A549 (cell line): ENCODE measurements around the gene SVOPL. TPM values are rescaled to one million over a fixed set of nuclear protein-coding genes. Genes with fewer than 3 reads are reported as not detected.

ENCODE experiments used
- ATAC-seq, 2 experiments: fragments of 200-7000 bp in 1 of 2; fragments of >200 bp in 1 of 2; cut with Nextera tagmentation in 1 of 2; cut with Tn5 transposase in 1 of 2; 3 replicates each; pipeline versions ENCODE4 v1.8.0 to v1.9.1; 2018 to 2020; ENCODE audit warnings: mild to moderate bottlenecking in 1 of 2, moderate library complexity in 1 of 2
- CTCF ChIA-PET: fragments of 300-600 bp; sonication (Branson Sonifier 250); formaldehyde crosslinking; extraction: SDS; loops from one replicate; lab custom pipeline; 2021; ENCODE audit warnings: antibody characterized with exemption, inconsistent platforms; lab: Yijun Ruan, JAX
- POLR2A ChIA-PET: fragments of 350-600 bp; formaldehyde crosslinking; extraction: SDS; loops from one replicate; lab custom pipeline; 2021; ENCODE audit warnings: antibody characterized with exemption, inconsistent platforms; lab: Yijun Ruan, JAX
- DNase-seq, 2 experiments: peaks; one replicate each; pipeline versions ENCODE4 v3.0.0 to v3.0.0-alpha.2; 2011 to 2016; ENCODE audit warnings: low read depth in 1 of 2, low spot score in 1 of 2
- FAIRE-seq: peaks from 2 replicates; lab custom pipeline; 2011; peaks lifted over from hg19 to GRCh38; lab: Jason Lieb, UNC
- H3K27ac ChIP-seq, 2 experiments: fragments of >200 bp; sonication (Bioruptor Twin); formaldehyde crosslinking; 3 replicates each; pipeline ENCODE4 v1.5.1; 2016 to 2017
- H3K4me1 ChIP-seq: fragments of >200 bp; sonication (Bioruptor Twin); formaldehyde crosslinking; 3 replicates; pipeline ENCODE4 v1.6.1; 2016
- H3K4me2 ChIP-seq: fragments of >200 bp; sonication (Bioruptor Twin); formaldehyde crosslinking; 3 replicates; pipeline ENCODE4 v1.6.1; 2016
- H3K4me3 ChIP-seq: fragments of >200 bp; sonication (Bioruptor Twin); formaldehyde crosslinking; 3 replicates; pipeline ENCODE4 v1.5.1; 2016
- H3K9me3 ChIP-seq: fragments of >200 bp; sonication (Bioruptor Twin); formaldehyde crosslinking; 3 replicates; pipeline ENCODE4 v1.6.1; 2016
- CBX2 ChIP-seq: fragments of 200-600 bp; sonication (generic); IDR thresholded peaks from 2 replicates; pipeline ENCODE4 v1.6.1; 2016; ENCODE audit warnings: low read depth, mild to moderate bottlenecking, borderline replicate concordance
- CBX8 ChIP-seq: fragments of 200-600 bp; sonication (generic); IDR thresholded peaks from 2 replicates; pipeline ENCODE4 v1.6.1; 2016
- CHD4 ChIP-seq: fragments of 200-600 bp; sonication (generic); IDR thresholded peaks from 2 replicates; pipeline ENCODE4 v1.6.1; 2016; ENCODE audit warnings: antibody characterized with exemption, mild to moderate bottlenecking, borderline replicate concordance
- FOSB ChIP-seq: fragments of 250-450 bp; sonication (Bioruptor Pico); IDR thresholded peaks from 2 replicates; pipeline ENCODE4 v1.5.0; 2020; ENCODE audit warnings: mild to moderate bottlenecking, moderate library complexity
- FOSL2 ChIP-seq, 2 experiments: fragments of 450-650 bp in 1 of 2; fragments of >200 bp in 1 of 2; sonication (Bioruptor Twin) in 1 of 2; formaldehyde crosslinking; IDR thresholded peaks; 2 replicates each; pipeline versions ENCODE4 v1.5.0 to v1.6.1; 2016 to 2020; ENCODE audit warnings: mild to moderate bottlenecking in 1 of 2, moderate library complexity in 1 of 2
- HEYL ChIP-seq: fragments of 250-450 bp; sonication (Bioruptor Pico); IDR thresholded peaks from 2 replicates; pipeline ENCODE4 v1.8.0; 2021; ENCODE audit warnings: mild to moderate bottlenecking, moderate library complexity
- HOXB13 ChIP-seq: fragments of 250-450 bp; sonication (Bioruptor Pico); IDR thresholded peaks from 2 replicates; pipeline ENCODE4 v1.5.0; 2020; ENCODE audit warnings: low read depth, mild to moderate bottlenecking, moderate library complexity
- JUNB ChIP-seq: fragments of >200 bp; sonication (Bioruptor Twin); formaldehyde crosslinking; IDR thresholded peaks from 2 replicates; pipeline ENCODE4 v1.6.1; 2016
- MAFK ChIP-seq: fragments of 450-650 bp; IDR thresholded peaks from 2 replicates; pipeline ENCODE4 v1.6.1; 2014; ENCODE audit not compliant: partially characterized antibody
- MAZ ChIP-seq: fragments of 150-350 bp; IDR thresholded peaks from 2 replicates; pipeline ENCODE4 v1.6.1; 2014; ENCODE audit warnings: antibody characterized with exemption, low read depth, low read length, borderline replicate concordance
- NFE2L2 ChIP-seq: fragments of 150-350 bp; conservative IDR thresholded peaks from 2 replicates; pipeline ENCODE4 v1.6.1; 2014; ENCODE audit warnings: low read length
- NPAS2 ChIP-seq: fragments of 250-450 bp; sonication (Bioruptor Pico); IDR thresholded peaks from 2 replicates; pipeline ENCODE4 v1.8.0; 2022; ENCODE audit warnings: mild to moderate bottlenecking, moderate library complexity, borderline replicate concordance
- NR3C1 ChIP-seq: fragments of >200 bp; sonication (Bioruptor Twin); formaldehyde crosslinking; IDR thresholded peaks from 3 replicates; pipeline ENCODE4 v1.6.1; 2017
- PHF8 ChIP-seq: fragments of 200-600 bp; sonication (generic); IDR thresholded peaks from 2 replicates; pipeline ENCODE4 v1.6.1; 2016; ENCODE audit warnings: low read depth, mild to moderate bottlenecking, antibody characterized with exemption, moderate library complexity, borderline replicate concordance
- POLR2AphosphoS2 ChIP-seq: conservative IDR thresholded peaks from 2 replicates; pipeline ENCODE4 v1.6.1; 2012; ENCODE audit warnings: low read length, improper control_type of control experiment, inconsistent platforms
- RARB ChIP-seq: fragments of 250-450 bp; sonication (Bioruptor Pico); IDR thresholded peaks from 2 replicates; pipeline ENCODE4 v1.8.0; 2021; ENCODE audit warnings: mild to moderate bottlenecking, moderate library complexity
- RCOR1 ChIP-seq: fragments of 150-350 bp; IDR thresholded peaks from 2 replicates; pipeline ENCODE4 v1.6.1; 2014; ENCODE audit warnings: antibody characterized with exemption, low read length, low read depth
- TFCP2L1 ChIP-seq: fragments of 250-450 bp; sonication (Bioruptor Pico); IDR thresholded peaks from 2 replicates; pipeline ENCODE4 v1.5.0; 2021; ENCODE audit warnings: mild to moderate bottlenecking
- ZFP36 ChIP-seq: fragments of 450-650 bp; IDR thresholded peaks from 2 replicates; pipeline ENCODE4 v1.6.1; 2014; ENCODE audit warnings: borderline replicate concordance; ENCODE audit not compliant: partially characterized antibody
- ZSCAN20 ChIP-seq: fragments of 250-450 bp; sonication (Bioruptor Pico); IDR thresholded peaks from 2 replicates; pipeline ENCODE4 v1.8.0; 2022; ENCODE audit warnings: mild to moderate bottlenecking, moderate library complexity
- WGBS: methylation state at CpG from one replicate; pipeline ENCODE4 v1.1.6; 2017; ENCODE audit errors: missing lambda C conversion rate; 5-methylcytosine and 5-hydroxymethylcytosine counted together
- polyA plus RNA-seq, 4 experiments: library from polyadenylated mRNA; depleted of rRNA in 3 of 4; stranded (reverse); fragments of >200 nt; fragmentation: RNase III in 1 of 4; extraction: RNeasy Plus Mini Kit Qiagen cat#74134 plus additional on column Dnase treatment in 1 of 4; gene quantifications; 2 replicates in 3 of 4; 3 replicates in 1 of 4; pipeline ENCODE4 v1.2.3, GENCODE V29; 2011 to 2017
- TF ChIP-seq, protein P1 (sequence below): fragments of 150-350 bp; IDR thresholded peaks from 2 replicates; pipeline ENCODE4 v1.6.1; 2014; ENCODE audit warnings: low read depth, mild to moderate bottlenecking, low read length
- TF ChIP-seq, protein P2 (sequence below): fragments of >200 bp; sonication (Bioruptor Twin); formaldehyde crosslinking; IDR thresholded peaks from 2 replicates; pipeline ENCODE4 v1.6.1; 2016
- TF ChIP-seq, protein P3 (sequence below): IDR thresholded peaks from 2 replicates; pipeline ENCODE4 v1.6.1; 2012; ENCODE audit warnings: low read depth, borderline replicate concordance
- TF ChIP-seq, protein P4 (sequence below): fragments of >200 bp; sonication (Bioruptor Twin); formaldehyde crosslinking; IDR thresholded peaks from 3 replicates; pipeline ENCODE4 v1.5.1; 2016

The SVOPL gene
- polyA plus RNA-seq, 2 of the 4 experiments (the other 2 are of a cell fraction), result 0.21 TPM; not detected in 1

DNA sequence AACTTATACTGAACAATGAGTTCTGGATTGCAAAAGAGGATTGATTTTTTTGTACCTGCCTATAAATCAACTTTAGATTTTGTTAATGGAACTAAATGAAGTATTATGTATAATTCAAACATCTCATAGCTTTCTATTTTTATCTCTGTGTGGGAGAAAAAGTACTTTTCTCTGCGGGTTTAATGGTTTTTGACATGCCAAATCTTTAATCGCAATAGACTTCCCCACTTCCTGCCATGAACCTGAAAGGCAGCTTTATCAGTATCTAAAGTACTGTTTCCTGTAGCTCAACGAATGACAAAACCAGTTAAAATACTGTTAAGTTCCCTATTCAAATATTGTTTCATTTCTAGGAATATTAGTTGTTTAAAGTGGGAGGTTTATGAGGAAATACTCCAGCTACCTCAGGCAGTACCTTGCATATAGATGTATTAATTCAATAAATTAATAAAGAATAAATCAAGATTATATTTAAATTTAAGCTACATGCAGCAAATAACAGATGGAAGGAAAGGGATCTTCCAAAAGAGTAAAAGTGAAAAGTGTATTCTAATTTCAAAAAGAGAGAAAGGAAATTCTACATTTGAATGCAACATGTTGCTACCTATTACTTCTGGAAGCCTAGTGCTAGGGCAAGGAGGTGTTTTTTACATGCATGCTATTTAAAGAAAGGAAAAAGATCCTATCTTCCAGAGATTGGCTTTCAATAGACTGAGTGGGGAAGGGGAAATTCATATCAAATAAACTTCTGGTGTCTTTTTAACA is 75.9 kb downstream of the SVOPL start:
- Histone ChIP-seq H3K9me3 (no peaks in the 10 kb centered on the region), H3K4me1 (no peaks in the 10 kb centered on the region), H3K4me2 (no peak overlapping the region), H3K4me3 (no peak overlapping the region), H3K27ac (no peak overlapping the region)
- no peak for FAIRE-seq
- DNase-seq, result no peak
- TF ChIP-seq MAZ (no peak), TFCP2L1 (no peak), PHF8 (no peak), CHD4 (no peak), MAFK (no peak), CBX8 (no peak), HOXB13 (CRISPR knock-in tag) (no peak), FOSL2 (IDR thresholded peaks at IDR 0.05) (no peak), FOSL2 (CRISPR knock-in tag; IDR thresholded peaks at IDR 0.05) (no peak), POLR2AphosphoS2 (no peak), NPAS2 (no peak), ZSCAN20 (no peak), CBX2 (no peak), FOSB (CRISPR knock-in tag) (no peak), RARB (no peak), ZFP36 (no peak), NR3C1 (no peak)
- TF ChIP-seq, protein P1, sequence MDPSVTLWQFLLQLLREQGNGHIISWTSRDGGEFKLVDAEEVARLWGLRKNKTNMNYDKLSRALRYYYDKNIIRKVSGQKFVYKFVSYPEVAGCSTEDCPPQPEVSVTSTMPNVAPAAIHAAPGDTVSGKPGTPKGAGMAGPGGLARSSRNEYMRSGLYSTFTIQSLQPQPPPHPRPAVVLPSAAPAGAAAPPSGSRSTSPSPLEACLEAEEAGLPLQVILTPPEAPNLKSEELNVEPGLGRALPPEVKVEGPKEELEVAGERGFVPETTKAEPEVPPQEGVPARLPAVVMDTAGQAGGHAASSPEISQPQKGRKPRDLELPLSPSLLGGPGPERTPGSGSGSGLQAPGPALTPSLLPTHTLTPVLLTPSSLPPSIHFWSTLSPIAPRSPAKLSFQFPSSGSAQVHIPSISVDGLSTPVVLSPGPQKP, result no peak
- TF ChIP-seq, protein P2, sequence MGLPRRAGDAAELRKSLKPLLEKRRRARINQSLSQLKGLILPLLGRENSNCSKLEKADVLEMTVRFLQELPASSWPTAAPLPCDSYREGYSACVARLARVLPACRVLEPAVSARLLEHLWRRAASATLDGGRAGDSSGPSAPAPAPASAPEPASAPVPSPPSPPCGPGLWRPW, result no peak
- TF ChIP-seq, protein P3, sequence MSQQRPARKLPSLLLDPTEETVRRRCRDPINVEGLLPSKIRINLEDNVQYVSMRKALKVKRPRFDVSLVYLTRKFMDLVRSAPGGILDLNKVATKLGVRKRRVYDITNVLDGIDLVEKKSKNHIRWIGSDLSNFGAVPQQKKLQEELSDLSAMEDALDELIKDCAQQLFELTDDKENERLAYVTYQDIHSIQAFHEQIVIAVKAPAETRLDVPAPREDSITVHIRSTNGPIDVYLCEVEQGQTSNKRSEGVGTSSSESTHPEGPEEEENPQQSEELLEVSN, result no peak
- ChIA-PET POLR2A (no interaction called here), CTCF (interaction anchor here (1.0 kb wide), 1 partner anchor 113 kb away, joined by 4 read pairs; no protein-coding TSS in a partner anchor)
- WGBS, result 44% methylated on average over 3 of the region's 3 CpGs
- no peak for ATAC-seq

DNA sequence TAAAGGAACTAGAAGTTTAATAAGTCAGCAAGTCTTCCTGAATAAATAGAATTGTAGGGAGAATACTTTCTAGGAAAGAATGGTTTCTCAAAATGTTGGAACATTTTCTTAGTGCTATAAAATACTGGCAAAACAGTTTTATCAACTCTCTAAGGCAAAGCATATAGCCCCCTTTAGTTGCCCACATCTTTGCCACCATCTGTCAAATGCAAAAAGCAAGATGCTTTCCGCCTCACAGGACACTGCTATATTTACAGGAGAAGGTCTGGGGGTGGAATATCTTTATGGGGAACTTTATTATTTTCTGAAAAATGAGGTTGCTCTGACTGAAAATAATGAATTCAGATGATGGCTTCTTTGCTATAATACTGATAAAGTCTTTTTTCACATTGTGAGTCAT is 78.3 kb downstream of the SVOPL start:
- DNase-seq (no peak), FAIRE-seq (no peak), ATAC-seq (no peak)
- WGBS, result 55% methylated on average over 1 of the region's 1 CpG
- TF ChIP-seq NFE2L2 (no peak), RARB (no peak), RCOR1 (no peak), JUNB (no peak), HEYL (CRISPR knock-in tag) (no peak)
- TF ChIP-seq, protein P4, sequence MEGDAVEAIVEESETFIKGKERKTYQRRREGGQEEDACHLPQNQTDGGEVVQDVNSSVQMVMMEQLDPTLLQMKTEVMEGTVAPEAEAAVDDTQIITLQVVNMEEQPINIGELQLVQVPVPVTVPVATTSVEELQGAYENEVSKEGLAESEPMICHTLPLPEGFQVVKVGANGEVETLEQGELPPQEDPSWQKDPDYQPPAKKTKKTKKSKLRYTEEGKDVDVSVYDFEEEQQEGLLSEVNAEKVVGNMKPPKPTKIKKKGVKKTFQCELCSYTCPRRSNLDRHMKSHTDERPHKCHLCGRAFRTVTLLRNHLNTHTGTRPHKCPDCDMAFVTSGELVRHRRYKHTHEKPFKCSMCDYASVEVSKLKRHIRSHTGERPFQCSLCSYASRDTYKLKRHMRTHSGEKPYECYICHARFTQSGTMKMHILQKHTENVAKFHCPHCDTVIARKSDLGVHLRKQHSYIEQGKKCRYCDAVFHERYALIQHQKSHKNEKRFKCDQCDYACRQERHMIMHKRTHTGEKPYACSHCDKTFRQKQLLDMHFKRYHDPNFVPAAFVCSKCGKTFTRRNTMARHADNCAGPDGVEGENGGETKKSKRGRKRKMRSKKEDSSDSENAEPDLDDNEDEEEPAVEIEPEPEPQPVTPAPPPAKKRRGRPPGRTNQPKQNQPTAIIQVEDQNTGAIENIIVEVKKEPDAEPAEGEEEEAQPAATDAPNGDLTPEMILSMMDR, result no peak
- TF ChIP-seq, protein P2, result no peak
- Histone ChIP-seq H3K9me3 (no peaks in the 10 kb centered on the region), H3K27ac (no peak overlapping the region), H3K4me1 (no peaks in the 10 kb centered on the region), H3K4me2 (no peak overlapping the region), H3K4me3 (no peak overlapping the region)
- ChIA-PET CTCF (no interaction called here), POLR2A (no interaction called here)
